ENCODE data around the gene HOXC11.

HOXC11 gene

DNA sequence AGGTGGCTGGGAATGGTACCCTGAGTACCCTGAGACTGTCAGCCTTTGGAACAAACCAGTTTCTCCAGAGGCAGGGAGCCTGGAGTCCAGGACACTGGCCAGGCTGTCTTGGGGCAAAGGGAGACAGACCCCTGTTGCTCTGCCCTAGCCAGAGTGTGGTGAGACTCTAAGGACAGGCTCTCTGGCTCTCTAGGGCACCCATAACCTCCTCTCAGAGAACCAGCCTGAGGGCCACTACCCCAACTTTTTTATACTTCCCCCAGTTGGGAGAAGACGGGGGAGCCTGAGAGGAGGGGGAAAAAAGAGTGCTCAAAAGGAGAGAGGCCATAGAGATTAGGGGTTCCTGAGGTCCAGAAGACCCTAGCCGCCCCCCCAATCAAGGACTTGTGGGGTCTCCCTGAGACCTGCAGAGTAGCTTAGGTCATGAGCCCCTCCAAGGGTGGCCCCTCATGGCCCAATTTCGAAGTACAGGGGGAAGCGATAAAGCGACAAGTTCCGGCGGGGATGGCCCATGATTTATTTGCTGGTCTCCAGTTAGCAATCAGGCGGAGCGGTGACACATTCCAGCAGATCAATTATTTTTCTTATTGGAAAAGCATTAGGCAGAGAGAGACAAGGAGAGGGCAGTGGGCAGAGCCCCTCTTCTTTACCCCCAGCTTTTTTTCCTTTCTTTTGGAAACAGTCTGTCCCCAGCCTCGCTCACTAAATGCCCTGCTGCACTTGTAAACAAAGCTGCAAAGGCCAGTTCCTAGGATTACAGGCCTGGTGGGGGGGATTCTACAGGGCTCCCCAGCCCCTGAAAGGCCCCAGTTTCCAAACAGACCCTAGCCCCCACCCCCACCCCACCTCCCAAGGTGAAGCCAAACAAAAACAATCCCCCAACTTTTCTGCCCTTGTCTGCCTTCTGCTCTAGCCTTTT is 37.4 kb downstream of the HOXC11 start:
- DNase-seq (ENCODE audit: low spot score) = no peak

DNA sequence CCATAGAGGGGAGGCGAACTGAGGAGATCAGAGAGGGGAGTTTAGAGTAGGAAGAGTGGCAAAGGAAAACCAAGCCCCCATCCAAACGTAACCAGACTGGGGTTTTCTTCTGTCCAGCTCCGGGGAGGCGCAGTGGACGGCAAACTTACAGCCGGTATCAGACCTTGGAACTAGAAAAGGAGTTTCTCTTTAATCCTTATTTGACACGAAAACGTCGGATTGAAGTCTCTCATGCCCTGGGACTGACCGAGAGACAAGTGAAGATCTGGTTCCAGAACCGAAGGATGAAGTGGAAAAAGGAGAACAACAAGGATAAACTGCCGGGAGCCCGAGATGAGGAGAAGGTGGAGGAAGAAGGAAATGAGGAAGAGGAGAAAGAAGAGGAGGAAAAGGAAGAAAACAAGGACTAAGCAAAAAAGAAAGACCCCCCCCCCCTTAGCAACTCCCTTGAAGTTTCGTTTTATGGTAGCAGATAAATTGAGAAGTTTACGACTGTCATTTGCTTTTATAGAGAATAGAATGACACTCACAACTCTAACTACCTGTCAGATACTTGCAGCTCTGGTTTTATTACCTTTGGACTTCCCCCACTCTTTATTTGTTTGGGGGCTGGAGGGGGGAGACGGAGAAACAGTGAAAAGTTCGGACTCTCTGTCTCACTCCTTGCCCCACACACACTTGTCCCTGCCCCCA is 38.2 kb downstream of the HOXC11 start:
- no peak for DNase-seq (ENCODE audit: low spot score)

DNA sequence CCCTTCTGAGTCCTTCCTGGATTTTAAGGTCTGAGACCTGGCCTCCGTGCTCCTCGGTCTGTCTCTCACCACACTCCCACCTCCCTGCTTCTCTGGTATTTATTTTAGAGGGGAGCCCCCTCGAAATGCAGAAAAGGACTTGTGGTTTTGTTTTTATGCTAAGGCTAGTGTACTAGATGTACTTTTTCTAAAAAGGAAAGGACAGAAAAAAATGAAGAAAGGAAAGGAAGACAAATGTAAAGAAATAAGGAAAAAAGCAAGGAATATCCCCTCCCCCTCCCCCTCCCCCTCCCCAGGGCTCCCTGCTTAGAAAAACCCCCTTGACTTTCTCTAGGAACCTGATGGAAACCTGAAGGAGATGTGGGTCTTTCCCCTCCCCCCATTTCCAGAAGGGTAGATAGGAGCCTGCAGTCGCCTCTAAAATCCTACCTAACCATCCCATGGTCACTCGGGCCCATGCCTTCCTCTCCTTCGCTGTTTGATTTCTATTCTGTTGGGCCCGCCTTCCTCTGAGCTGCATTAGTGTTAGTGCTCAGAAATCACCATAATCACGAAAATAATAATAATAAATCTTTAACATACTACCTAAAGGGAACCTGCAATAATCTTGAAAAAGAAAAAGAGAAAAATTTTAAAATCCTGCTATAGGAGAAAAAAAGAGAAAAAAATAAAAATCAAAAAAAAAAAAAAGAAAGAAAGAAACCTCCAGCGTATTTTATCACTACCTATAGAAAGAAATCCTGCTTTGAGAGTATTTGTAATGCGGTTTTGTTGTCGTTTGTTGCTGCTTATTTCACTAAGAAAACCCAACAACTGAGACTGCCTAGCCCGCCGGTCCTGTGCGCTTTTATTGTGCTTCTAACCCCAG is 39.0 kb downstream of the HOXC11 start:
- no peak for DNase-seq (ENCODE audit: low spot score)

DNA sequence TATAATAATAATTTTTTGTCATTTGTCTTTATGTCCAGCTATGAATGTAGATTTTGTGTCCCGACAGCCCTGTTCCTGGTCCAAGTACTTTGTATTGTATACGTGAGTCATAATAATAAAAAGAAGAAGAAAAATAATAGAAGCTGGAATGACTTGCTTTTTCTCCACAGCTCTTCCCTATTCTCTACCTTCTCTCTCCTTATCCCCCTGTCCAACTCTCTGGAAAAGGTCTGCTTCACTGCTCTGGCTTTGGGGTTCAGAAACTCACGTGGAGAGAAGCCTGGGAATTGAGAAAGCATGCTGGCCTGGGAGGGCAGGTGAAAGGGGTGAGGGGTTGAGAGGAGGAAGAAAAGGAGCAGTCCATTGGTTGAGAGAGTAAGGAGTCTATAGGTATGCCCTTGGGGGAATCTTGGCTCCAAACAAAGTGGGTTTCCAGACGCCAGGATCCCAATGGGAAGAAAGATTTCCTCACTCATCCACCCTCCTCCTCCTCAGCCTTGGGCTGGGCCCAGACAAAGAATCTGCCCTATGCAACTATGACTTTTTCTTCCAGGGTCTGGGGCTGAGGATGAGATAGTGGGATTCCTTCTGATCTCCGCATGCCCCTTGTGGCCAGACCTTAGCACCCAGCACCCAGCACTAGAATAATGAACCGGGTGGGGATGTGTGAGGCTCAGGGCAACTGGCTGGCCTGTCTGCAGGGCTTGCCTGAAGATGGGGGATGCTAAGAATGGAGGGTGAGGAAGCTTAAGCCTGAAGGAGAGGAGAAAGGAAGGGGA is 39.9 kb downstream of the HOXC11 start:
- no peak for DNase-seq (ENCODE audit: low spot score)

DNA sequence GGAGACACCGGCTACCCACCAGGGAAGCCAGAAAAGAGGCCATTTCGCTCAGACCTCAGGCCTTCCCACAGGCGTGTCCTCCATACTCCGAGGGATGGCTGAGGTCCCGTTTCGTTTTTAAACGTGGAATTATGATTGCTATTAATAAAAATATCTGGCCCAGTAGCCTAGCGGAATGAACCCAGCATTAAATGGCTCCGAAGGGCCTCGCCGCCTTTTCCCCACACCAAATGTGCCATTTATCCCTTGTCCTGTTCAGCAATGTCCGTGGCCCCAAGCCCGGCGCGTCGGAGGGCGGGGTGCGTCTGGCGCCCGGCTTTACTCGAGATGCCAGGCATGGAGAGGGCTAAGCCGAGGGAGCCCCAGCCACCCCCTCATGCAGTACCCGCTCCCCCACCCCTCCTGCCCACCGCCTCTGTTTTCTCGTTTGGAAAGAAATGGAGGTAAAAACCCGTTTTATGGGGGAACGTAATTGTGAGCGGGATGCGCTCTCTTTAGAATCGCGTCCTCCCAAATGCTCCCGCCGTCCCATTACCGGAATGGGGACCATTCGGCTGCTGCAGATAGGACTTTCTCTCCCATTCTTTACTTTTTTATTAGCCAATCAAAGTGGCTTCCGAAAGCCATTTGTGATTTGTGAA is 41.6 kb downstream of the HOXC11 start:
- no peak for DNase-seq (ENCODE audit: low spot score)

DNA sequence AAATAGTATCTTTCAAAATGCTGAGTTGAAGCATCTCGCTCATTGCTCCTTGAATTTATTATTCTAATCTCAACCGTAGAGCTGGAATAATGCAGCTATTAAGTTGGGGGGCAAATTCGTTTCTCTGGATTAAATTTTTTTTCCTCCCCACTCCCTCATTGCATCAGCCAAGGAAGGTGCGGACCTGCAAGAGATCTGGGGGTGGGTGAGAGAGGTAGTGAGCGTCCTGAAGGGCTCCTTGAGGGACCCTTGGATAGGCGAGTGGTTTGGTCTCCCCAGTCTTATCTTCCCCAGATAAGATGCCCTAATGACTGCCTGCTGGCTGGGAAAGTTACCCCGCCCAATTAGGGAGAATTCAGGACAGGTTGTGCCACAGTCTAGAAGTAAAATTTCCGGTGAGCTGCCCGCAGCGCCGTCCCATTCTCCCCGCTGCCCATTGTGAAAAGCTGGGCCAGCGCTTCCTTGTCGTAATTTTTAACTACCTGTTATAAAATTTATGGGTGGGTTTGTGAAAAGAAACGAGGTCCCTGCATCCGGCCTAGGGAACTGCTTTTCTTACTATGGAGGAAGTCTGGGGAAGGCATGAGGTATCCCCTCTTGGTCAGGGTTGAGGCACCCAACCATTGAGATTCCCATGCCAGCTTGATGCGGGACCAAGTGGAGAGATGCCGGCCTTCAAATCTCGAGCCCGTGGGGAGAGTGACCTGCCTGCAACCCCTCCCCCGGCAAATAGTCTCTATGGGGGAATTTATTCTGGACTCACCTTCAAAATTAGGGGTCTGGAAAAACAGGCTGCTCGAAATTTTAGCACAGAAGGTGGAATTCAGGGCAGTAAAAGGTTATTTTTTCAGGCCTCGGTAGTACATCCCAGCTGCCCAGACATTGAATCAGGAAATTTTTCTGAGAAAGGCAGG is 42.3 kb downstream of the HOXC11 start:
- DNase-seq (ENCODE audit: low spot score) = no peak

DNA sequence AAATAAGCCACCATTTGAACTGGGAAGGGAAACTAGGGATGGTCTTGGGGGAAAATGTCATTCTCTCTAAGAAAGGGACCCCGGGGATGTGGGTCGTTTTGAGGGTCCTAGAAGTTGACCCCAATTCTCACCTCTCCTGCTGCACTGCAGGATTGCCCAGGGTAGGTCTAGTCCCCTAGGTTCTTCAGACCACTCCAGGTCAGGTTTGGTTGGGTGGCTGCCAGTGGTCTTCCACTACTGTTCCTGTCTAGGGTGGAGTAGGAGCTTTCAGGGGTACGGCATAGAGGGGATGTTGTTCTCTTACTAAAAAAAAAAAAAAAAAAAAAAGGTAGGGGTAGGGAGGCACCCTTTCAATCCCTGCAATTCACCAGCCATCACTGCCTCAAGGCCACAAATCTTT is 43.1 kb downstream of the HOXC11 start:
- DNase-seq (ENCODE audit: low spot score) = no peak

DNA sequence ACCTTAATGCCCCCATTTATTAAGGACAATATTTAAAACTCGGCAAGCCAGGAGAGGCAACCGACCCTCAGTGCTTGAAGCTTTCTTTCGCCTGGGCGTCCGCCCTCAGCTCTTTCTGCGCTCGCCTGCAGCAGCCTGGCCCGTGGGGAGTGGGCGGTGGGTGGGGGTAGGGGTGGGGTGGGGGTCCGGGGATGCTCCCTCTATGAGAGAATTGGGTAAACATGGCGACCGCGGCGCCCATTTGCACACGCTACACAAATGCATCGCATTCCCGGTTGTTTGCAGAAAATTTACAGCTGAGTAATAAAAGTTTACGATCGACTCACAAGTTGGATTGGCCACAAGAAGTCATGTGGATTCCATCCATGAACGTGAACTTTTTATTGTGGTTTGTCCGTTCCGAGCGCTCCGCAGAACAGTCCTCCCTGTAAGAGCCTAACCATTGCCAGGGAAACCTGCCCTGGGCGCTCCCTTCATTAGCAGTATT is 43.6 kb downstream of the HOXC11 start:
- DNase-seq (ENCODE audit: low spot score) = peak; percentile 85

DNA sequence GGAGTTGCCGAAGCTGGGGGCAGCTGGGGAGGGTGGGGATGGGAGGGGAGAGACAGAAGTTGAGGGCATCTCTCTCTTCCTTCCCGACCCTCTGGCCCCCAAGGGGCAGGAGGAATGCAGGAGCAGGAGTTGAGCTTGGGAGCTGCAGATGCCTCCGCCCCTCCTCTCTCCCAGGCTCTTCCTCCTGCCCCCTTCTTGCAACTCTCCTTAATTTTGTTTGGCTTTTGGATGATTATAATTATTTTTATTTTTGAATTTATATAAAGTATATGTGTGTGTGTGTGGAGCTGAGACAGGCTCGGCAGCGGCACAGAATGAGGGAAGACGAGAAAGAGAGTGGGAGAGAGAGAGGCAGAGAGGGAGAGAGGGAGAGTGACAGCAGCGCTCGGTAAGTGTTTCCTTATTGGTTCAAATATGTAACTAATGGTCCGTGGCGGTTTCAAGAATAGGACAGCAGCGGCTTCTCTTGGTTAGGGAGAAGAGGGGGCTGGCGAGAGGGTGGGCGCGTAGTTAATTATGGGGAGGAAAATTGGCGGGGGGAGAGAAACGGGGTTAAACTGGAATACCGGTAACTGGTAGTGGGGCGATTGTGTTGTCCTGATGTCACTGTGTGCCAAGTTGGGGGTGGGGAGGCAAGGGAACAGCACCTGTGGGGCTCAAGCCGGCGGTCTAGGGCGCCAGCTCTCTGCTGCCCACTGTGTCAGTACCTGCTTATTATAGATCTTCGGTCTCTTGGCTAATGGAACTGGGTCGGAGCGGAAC is 44.3 kb downstream of the HOXC11 start:
- peak; percentile 77 for DNase-seq (ENCODE audit: low spot score)

DNA sequence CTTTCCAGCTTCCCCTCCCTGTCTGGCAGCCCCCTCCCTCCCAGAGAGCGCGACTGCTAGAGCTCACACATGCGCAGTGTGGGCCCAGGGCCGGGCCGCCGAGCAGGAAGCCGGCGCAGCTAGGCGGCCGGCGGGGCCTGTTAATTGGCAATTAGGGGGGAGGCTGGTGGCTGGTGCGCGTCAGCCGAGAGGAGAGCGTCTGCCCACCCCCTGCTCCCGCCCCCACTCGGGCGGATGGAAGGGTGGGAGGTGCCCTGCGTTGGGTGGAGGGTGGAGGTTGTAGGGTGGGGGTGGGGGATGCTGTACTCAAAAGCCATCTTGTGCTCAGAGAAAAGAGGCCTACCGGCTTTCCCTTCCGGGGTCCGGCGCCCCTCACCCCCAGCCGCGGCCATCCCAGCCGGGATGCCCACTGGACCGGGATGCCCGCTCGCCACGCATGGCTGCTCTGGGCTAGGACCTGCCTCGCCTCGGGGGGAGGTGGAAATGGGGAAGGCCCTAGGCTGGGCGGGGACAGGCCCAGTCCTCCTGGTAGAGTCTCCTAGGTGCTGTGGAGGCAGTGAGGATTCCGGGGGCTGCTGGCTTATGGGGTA is 45.0 kb downstream of the HOXC11 start:
- DNase-seq (ENCODE audit: low spot score) = peak; percentile 97

DNA sequence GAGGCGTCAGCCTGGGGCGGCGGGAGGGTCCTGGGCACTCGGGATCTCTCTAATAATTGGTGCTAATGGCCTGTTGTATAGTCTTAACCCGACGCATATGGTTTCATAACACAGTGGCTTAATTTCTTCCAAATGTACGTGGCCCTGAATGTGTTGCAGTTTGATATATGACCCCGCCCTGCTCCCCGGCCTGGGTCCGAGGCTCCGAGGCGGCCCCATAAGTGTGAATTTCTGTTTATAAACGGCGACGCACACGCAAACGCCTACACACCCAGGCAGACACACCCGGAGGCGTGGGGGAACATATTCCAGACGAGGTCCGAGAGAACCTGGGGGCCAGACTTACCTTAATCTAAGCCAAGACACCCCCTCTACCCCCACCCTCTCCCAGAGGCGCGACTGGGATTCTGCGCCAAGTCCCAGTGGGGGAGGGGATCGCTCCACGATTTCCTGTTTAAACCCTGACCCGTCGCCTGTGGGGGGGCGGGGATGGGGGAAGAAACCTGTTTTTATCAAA is 45.6 kb downstream of the HOXC11 start:
- DNase-seq (ENCODE audit: low spot score) = peak; percentile 68

DNA sequence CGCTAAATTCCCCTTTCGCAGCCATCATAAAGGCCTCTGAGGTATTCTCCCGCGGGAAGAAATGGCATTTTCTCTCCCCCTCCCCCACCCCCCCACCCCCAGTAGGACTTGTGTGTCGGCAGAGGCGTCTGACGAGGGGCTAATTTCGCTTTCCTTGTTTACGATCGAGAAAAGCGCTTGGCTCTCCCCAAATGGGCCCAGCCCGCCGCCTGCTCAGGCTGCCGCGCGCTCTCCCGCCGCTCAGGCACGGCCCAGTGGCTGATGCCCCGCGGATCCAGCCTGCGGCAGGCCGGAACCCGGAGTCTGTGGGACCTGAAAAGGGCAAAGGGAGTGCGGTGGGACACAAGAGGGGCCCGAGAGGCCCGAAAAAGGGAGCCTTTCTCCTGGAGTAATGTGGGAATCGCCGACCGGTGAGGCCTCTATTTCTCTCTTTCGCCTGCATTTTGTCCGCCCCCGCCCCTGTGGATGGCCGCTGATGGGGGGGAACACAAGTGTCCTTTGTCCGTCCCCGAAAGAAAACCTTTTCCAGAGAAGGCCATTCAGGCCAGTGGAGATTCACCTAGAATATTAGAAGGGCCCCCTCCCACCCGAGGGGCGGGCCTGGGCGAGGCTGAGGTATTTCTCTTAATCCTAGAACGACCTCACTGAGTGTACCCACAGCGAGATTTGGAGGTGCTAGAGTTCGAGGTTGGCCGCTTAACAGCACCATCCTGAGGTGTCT is 46.3 kb downstream of the HOXC11 start:
- DNase-seq (ENCODE audit: low spot score) = peak; percentile 44

DNA sequence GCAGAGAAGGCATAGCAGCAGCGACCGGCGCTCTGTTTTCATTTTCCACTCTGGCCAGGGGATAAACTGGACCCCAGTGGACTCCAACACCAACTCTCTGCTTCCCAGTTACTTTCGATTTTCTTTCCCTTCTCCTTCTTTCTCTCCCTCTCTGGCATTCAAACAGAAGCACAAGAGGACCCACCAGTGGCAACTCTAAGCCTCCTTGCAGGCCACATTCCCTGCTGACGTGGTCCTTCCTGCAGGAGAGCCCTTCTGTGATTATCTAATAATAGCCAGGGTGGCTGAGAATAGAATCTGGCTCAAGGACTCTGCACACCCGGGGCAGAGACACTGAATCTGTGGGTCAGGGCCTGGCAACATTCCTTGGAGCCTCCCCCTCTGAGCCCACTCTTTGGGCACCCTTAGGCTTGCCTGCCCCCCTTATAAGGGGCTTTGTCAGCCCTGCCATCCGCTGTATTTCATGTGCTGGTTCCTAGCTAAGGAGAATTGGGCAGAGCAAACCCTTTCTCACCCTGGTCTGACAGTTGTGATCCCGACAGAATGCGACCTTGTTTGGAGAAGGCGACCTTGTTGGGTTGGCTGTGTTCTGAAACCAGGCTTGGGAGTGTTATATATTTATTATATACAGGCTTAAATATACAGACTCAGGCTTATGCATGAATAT is 47.1 kb downstream of the HOXC11 start:
- DNase-seq (ENCODE audit: low spot score) = peak; percentile 64

DNA sequence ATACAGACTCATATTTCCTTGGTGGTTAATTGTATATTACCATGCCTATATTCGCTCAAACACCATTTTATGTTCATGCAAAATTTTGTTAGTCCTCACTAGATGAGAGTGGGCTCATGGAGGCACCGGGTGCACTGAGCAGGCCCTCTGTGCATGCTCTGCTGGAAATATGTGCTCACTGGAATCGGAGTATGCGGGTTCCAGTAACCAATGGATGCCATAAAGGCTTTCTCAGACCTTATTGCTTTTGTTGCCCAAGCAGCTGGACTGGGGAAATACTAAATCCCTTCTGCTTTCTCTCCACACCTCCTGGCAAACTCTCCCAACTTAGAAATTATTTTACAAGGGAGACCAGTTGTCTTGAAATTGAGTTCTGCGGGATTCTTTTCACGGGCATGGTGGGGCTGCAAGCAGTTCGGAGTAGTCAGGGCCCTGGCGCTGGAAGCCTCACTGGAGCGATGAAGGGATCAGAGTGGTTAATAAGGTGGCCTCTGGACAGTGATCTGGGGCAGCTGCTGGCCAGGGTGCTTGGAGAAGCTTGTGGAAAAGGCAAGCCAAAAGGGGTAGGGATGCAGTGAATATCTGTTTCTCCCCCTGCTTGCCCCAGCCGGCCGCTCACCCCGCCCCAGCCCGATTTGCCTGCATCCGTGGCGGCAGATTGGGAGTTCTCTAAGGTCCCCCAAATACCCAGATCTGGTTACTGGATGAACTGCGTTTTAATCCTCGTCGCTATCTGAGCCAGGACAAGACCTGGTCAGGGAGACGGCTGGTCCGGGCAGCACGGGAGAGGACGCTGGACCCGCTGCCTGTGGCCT is 47.9 kb downstream of the HOXC11 start:
- no peak for DNase-seq (ENCODE audit: low spot score)

DNA sequence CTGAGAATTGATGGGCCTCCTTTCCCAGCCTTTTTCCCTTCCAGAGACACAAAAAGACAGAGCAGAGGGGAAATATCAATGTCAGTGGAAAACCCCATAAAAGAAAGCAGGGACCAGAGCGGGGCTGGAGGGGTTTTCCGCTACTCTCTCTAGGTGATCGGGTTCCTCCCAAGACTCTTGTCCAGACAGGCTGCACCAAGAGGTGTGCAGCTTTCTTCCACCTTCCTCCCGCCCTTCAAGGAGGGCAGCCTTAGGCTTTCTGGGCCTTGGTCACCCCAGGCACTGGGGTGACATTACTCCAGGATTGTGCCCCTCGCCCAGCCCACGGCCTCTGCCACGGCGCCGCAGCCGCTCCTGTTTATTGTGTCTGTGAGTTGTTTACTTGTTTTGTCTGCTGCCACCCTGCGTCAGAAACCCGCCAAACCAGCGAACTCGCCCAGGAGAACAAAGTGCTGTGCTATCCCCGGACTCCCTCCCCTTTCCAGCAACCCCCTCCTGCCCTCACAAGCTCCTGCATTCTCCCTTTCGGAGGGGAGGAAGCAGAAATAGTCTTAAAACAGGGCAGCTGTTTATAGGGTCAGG is 48.6 kb downstream of the HOXC11 start:
- DNase-seq (ENCODE audit: low spot score) = peak; percentile 49
